A549 (cell line): ENCODE results near the gene ITIH4. TPM values are rescaled to one million over a fixed set of nuclear protein-coding genes. Genes with fewer than 3 reads are reported as not detected.
A peak's percentile ranks its signal among the peaks of the same experiment; 100 is the strongest.

Source experiments
- ATAC-seq, 2 experiments: fragments of 200-7000 bp in 1 of 2; fragments of >200 bp in 1 of 2; cut with Nextera tagmentation in 1 of 2; cut with Tn5 transposase in 1 of 2; 3 replicates each; pipeline versions ENCODE4 v1.8.0 to v1.9.1; 2018 to 2020; ENCODE audit warnings: mild to moderate bottlenecking in 1 of 2, moderate library complexity in 1 of 2
- CTCF ChIA-PET: fragments of 300-600 bp; sonication (Branson Sonifier 250); formaldehyde crosslinking; extraction: SDS; loops from one replicate; lab custom pipeline; 2021; ENCODE audit warnings: antibody characterized with exemption, inconsistent platforms; lab: Yijun Ruan, JAX
- POLR2A ChIA-PET: fragments of 350-600 bp; formaldehyde crosslinking; extraction: SDS; loops from one replicate; lab custom pipeline; 2021; ENCODE audit warnings: antibody characterized with exemption, inconsistent platforms; lab: Yijun Ruan, JAX
- DNase-seq, 2 experiments: peaks; one replicate each; pipeline versions ENCODE4 v3.0.0 to v3.0.0-alpha.2; 2011 to 2016; ENCODE audit warnings: low read depth in 1 of 2, low spot score in 1 of 2
- FAIRE-seq: peaks from 2 replicates; lab custom pipeline; 2011; peaks lifted over from hg19 to GRCh38; lab: Jason Lieb, UNC
- H3K27ac ChIP-seq, 2 experiments: fragments of >200 bp; sonication (Bioruptor Twin); formaldehyde crosslinking; 3 replicates each; pipeline ENCODE4 v1.5.1; 2016 to 2017
- H3K4me1 ChIP-seq: fragments of >200 bp; sonication (Bioruptor Twin); formaldehyde crosslinking; 3 replicates; pipeline ENCODE4 v1.6.1; 2016
- H3K4me2 ChIP-seq: fragments of >200 bp; sonication (Bioruptor Twin); formaldehyde crosslinking; 3 replicates; pipeline ENCODE4 v1.6.1; 2016
- H3K4me3 ChIP-seq: fragments of >200 bp; sonication (Bioruptor Twin); formaldehyde crosslinking; 3 replicates; pipeline ENCODE4 v1.5.1; 2016
- H3K9me3 ChIP-seq: fragments of >200 bp; sonication (Bioruptor Twin); formaldehyde crosslinking; 3 replicates; pipeline ENCODE4 v1.6.1; 2016
- ATOH8 ChIP-seq: fragments of 250-450 bp; sonication (Bioruptor Pico); IDR thresholded peaks from 2 replicates; pipeline ENCODE4 v1.5.0; 2020; ENCODE audit warnings: low read depth, mild to moderate bottlenecking, moderate library complexity
- CEBPB ChIP-seq, 2 experiments: fragments of >200 bp in 1 of 2; sonication (Bioruptor Twin) in 1 of 2; formaldehyde crosslinking in 1 of 2; IDR thresholded peaks; 2 replicates each; pipeline ENCODE4 v1.6.1; 2012 to 2016
- CHD2 ChIP-seq: fragments of 150-350 bp; IDR thresholded peaks from 2 replicates; pipeline ENCODE4 v1.6.1; 2014; ENCODE audit warnings: low read length; ENCODE audit not compliant: partially characterized antibody
- CHD4 ChIP-seq: fragments of 200-600 bp; sonication (generic); IDR thresholded peaks from 2 replicates; pipeline ENCODE4 v1.6.1; 2016; ENCODE audit warnings: antibody characterized with exemption, mild to moderate bottlenecking, borderline replicate concordance
- CTCF ChIP-seq: fragments of >200 bp; sonication (Bioruptor Twin); formaldehyde crosslinking; IDR thresholded peaks from 3 replicates; pipeline ENCODE4 v1.5.1; 2016
- E2F6 ChIP-seq: IDR thresholded peaks from 2 replicates; pipeline ENCODE4 v1.6.1; 2012; ENCODE audit warnings: low read depth, borderline replicate concordance
- EHF ChIP-seq: fragments of 250-450 bp; sonication (Bioruptor Pico); IDR thresholded peaks from 2 replicates; pipeline ENCODE4 v1.5.0; 2020; ENCODE audit warnings: mild to moderate bottlenecking
- EP300 ChIP-seq, 2 experiments: fragments of >200 bp; sonication (Bioruptor Twin); formaldehyde crosslinking; IDR thresholded peaks; 2 replicates in 1 of 2; 3 replicates in 1 of 2; pipeline ENCODE4 v1.6.1; 2016 to 2017
- FOSB ChIP-seq: fragments of 250-450 bp; sonication (Bioruptor Pico); IDR thresholded peaks from 2 replicates; pipeline ENCODE4 v1.5.0; 2020; ENCODE audit warnings: mild to moderate bottlenecking, moderate library complexity
- FOXS1 ChIP-seq: fragments of 250-450 bp; sonication (Bioruptor Pico); IDR thresholded peaks from 2 replicates; pipeline ENCODE4 v1.5.0; 2020; ENCODE audit warnings: mild to moderate bottlenecking, moderate library complexity
- HDAC2 ChIP-seq: fragments of 200-600 bp; sonication (generic); IDR thresholded peaks from 2 replicates; pipeline ENCODE4 v1.6.1; 2016
- HES2 ChIP-seq: fragments of >200 bp; sonication (Bioruptor Twin); formaldehyde crosslinking; IDR thresholded peaks from 2 replicates; pipeline ENCODE4 v1.6.1; 2016
- HMGXB4 ChIP-seq: fragments of 250-450 bp; sonication (Bioruptor Pico); IDR thresholded peaks from 2 replicates; pipeline ENCODE4 v1.5.0; 2021; ENCODE audit warnings: mild to moderate bottlenecking, moderate library complexity, borderline replicate concordance
- HOXA7 ChIP-seq: fragments of 250-450 bp; sonication (Bioruptor Pico); IDR thresholded peaks from 2 replicates; pipeline ENCODE4 v1.5.0; 2020; ENCODE audit warnings: mild to moderate bottlenecking, moderate library complexity
- HOXB13 ChIP-seq: fragments of 250-450 bp; sonication (Bioruptor Pico); IDR thresholded peaks from 2 replicates; pipeline ENCODE4 v1.5.0; 2020; ENCODE audit warnings: low read depth, mild to moderate bottlenecking, moderate library complexity
- HOXB5 ChIP-seq: fragments of 250-450 bp; sonication (Bioruptor Pico); IDR thresholded peaks from 2 replicates; pipeline ENCODE4 v1.5.0; 2020; ENCODE audit warnings: mild to moderate bottlenecking, moderate library complexity
- JUNB ChIP-seq: fragments of >200 bp; sonication (Bioruptor Twin); formaldehyde crosslinking; IDR thresholded peaks from 2 replicates; pipeline ENCODE4 v1.6.1; 2016
- KDM1A ChIP-seq: fragments of 200-600 bp; sonication (generic); IDR thresholded peaks from 2 replicates; pipeline ENCODE4 v1.6.1; 2016; ENCODE audit warnings: low read depth, mild to moderate bottlenecking
- KDM5A ChIP-seq: fragments of 200-600 bp; sonication (generic); IDR thresholded peaks from 2 replicates; pipeline ENCODE4 v1.6.1; 2016; ENCODE audit warnings: antibody characterized with exemption, mild to moderate bottlenecking
- MAX ChIP-seq: IDR thresholded peaks from 2 replicates; pipeline ENCODE4 v1.6.1; 2012
- MYC ChIP-seq: IDR thresholded peaks from 2 replicates; pipeline ENCODE4 v1.6.1; 2012; ENCODE audit warnings: mild to moderate bottlenecking, inconsistent platforms, low read length, improper control_type of control experiment, borderline replicate concordance
- NFE2L2 ChIP-seq: fragments of 150-350 bp; conservative IDR thresholded peaks from 2 replicates; pipeline ENCODE4 v1.6.1; 2014; ENCODE audit warnings: low read length
- POLR2AphosphoS2 ChIP-seq: conservative IDR thresholded peaks from 2 replicates; pipeline ENCODE4 v1.6.1; 2012; ENCODE audit warnings: low read length, improper control_type of control experiment, inconsistent platforms
- RCOR1 ChIP-seq: fragments of 150-350 bp; IDR thresholded peaks from 2 replicates; pipeline ENCODE4 v1.6.1; 2014; ENCODE audit warnings: antibody characterized with exemption, low read length, low read depth
- REST ChIP-seq: fragments of 200-600 bp; sonication (generic); IDR thresholded peaks from 2 replicates; pipeline ENCODE4 v1.6.1; 2016; ENCODE audit warnings: antibody characterized with exemption, mild to moderate bottlenecking, moderate library complexity
- SMC3 ChIP-seq: fragments of >200 bp; sonication (Bioruptor Twin); formaldehyde crosslinking; IDR thresholded peaks from 3 replicates; pipeline ENCODE4 v1.6.1; 2018; ENCODE audit warnings: inconsistent platforms
- SREBF2 ChIP-seq: fragments of 450-650 bp; IDR thresholded peaks from 2 replicates; pipeline ENCODE4 v1.6.1; 2014; ENCODE audit warnings: mild to moderate bottlenecking, moderate library complexity
- USF2 ChIP-seq: fragments of 450-650 bp; IDR thresholded peaks from 2 replicates; pipeline ENCODE4 v1.6.1; 2014; ENCODE audit warnings: antibody characterized with exemption
- WGBS: methylation state at CpG from one replicate; pipeline ENCODE4 v1.1.6; 2017; ENCODE audit errors: missing lambda C conversion rate; 5-methylcytosine and 5-hydroxymethylcytosine counted together
- polyA plus RNA-seq, 4 experiments: library from polyadenylated mRNA; depleted of rRNA in 3 of 4; stranded (reverse); fragments of >200 nt; fragmentation: RNase III in 1 of 4; extraction: RNeasy Plus Mini Kit Qiagen cat#74134 plus additional on column Dnase treatment in 1 of 4; gene quantifications; 2 replicates in 3 of 4; 3 replicates in 1 of 4; pipeline ENCODE4 v1.2.3, GENCODE V29; 2011 to 2017

ITIH4 gene
- polyA plus RNA-seq, 2 of the 4 experiments (the other 2 are of a cell fraction), result 0.88 to 0.89 TPM

- TF ChIP-seq FOSB (CRISPR knock-in tag) (no peak), JUNB (no peak), USF2 (no peak), HOXB5 (no peak), MYC (no peak), EP300 (IDR thresholded peaks at IDR 0.05) (no peak), SREBF2 (no peak), HMGXB4 (no peak), MAX (no peak), CHD2 (no peak), HDAC2 (no peak), POLR2AphosphoS2 (no peak), HES2 (no peak), KDM1A (no peak), ATOH8 (CRISPR knock-in tag) (no peak), CTCF (no peak), SMC3 (no peak), CEBPB (IDR thresholded peaks at IDR 0.05) (no peak)
- H3K4me1 ChIP-seq, result no peaks in the 10 kb centered on the region
- POLR2A ChIA-PET, result no interaction called here
- FAIRE-seq, result no peak
- DNase-seq, result no peak
- H3K4me3 ChIP-seq, result no peak overlapping the region
- CTCF ChIA-PET, result interaction anchor here (1.3 to 1.6 kb wide), 2 partner anchors 19 to 28 kb away, joined by 3 read pairs; no protein-coding TSS in a partner anchor
- no peak overlapping the region for H3K27ac ChIP-seq
- no peak overlapping the region for H3K4me2 ChIP-seq
- no peak for ATAC-seq
- no peaks in the 10 kb centered on the region for H3K9me3 ChIP-seq
- WGBS, result 91% methylated on average over 4 of the region's 4 CpGs
These were observed 49.1 kb upstream of the ITIH4 start for GRCh38 chr3:52879581-52879980.

- ChIA-PET CTCF (interaction anchor here (1.0 to 1.6 kb wide), 3 partner anchors 18 to 168 kb away, joined by 3 read pairs; no protein-coding TSS in a partner anchor), POLR2A (no interaction called here)
- WGBS, result 83% methylated on average over 2 of the region's 4 CpGs
- Histone ChIP-seq H3K4me3 (no peak overlapping the region), H3K4me2 (no peak overlapping the region), H3K4me1 (peaks cover 3% of the 10 kb centered on the region; the same call in 2 of the 3 replicates), H3K9me3 (no peaks in the 10 kb centered on the region), H3K27ac (no peak overlapping the region)
- DNase-seq (peak in 1 of 2 experiments; percentile 5), ATAC-seq (peak in 1 of 2 experiments; percentile 50; a peak in 1 of 6 replicates), FAIRE-seq (no peak)
- TF ChIP-seq HOXA7 (CRISPR knock-in tag) (no peak), SREBF2 (no peak), REST (no peak), EHF (CRISPR knock-in tag) (no peak), FOXS1 (no peak), CHD4 (no peak), KDM5A (no peak), HOXB13 (CRISPR knock-in tag) (no peak), NFE2L2 (no peak), RCOR1 (no peak), USF2 (no peak), E2F6 (no peak)
These were observed 48.6 kb upstream of the ITIH4 start for GRCh38 chr3:52879090-52879489.
